Choroid plexus epithelial cell (primary cell): ENCODE results near the gene EMX2.

ENCODE experiments used
- DNase-seq: peaks from one replicate; pipeline ENCODE4 v3.0.0-alpha.2; 2010; ENCODE audit warnings: low read depth
- H3K4me3 ChIP-seq: 2 replicates; pipeline ENCODE4 v1.5.1; 2011; ENCODE audit warnings: low read depth, mild to moderate bottlenecking, control low read depth, low read length, moderate library complexity
- TF ChIP-seq, protein P1 (sequence below): conservative IDR thresholded peaks from 2 replicates; pipeline ENCODE4 v1.5.1; 2011; ENCODE audit warnings: low read depth, mild to moderate bottlenecking, control low read depth, inconsistent platforms, low read length, moderate library complexity

The EMX2 gene

DNA sequence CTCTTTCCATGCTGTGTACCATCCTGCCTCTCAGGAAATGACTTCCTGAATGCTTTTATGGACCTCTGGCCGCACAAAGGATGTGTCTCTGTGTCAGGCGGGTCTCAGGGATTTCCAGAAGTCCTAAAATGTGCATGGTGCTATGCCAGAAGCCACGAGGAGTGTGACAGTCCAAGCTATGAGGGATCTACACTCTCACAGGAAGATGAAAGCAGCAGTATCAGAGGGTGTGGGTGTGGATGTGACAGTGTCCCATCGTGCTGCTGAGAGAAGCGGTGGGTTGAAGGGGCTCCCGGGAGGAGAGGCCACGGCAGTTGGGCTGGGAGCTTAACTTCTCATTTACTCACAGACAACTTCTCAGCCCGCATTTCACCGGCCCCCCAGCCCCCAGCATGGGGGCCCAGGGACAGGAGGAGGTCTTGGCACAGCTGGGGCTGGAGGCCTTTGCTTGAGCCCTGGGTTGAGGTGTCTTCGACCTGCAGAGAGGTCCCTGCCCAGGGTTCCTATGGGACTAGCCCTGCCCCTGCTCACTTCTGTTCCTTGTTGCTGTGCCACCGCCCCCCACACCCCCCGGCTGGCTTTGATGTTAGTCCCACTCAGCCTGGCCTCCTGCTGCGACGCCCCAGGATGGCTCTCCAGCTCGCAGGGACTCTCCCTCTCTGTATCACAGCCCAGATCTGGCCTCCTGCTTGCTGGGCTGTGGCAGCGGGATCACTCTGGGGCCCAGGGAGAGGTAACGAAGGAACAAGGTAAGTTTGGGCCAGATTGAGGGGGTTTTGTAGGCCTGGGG, 30.8 kb upstream of the EMX2 start:
- no peak for DNase-seq
- TF ChIP-seq, protein P1, sequence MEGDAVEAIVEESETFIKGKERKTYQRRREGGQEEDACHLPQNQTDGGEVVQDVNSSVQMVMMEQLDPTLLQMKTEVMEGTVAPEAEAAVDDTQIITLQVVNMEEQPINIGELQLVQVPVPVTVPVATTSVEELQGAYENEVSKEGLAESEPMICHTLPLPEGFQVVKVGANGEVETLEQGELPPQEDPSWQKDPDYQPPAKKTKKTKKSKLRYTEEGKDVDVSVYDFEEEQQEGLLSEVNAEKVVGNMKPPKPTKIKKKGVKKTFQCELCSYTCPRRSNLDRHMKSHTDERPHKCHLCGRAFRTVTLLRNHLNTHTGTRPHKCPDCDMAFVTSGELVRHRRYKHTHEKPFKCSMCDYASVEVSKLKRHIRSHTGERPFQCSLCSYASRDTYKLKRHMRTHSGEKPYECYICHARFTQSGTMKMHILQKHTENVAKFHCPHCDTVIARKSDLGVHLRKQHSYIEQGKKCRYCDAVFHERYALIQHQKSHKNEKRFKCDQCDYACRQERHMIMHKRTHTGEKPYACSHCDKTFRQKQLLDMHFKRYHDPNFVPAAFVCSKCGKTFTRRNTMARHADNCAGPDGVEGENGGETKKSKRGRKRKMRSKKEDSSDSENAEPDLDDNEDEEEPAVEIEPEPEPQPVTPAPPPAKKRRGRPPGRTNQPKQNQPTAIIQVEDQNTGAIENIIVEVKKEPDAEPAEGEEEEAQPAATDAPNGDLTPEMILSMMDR, result no peak
- no peak overlapping the region for H3K4me3 ChIP-seq

DNA sequence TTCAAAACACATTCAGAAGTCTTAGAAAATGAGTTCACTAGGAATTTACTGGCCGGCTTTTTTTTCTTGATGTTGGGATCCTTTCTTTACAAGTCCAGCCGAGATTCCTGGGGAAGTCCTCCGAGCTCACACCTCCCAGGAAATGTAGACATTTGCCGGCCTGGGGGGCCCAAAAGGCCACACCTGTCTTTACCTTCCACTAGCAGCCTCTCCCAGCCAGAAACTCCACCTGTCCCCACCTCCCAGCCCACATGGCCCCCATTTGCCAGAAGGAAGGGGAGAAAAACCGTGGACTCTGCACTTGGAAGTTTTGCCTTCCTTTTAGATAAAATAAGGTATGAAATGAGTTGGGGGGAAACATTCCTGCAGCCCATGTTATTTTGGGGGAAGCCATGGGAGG, 27.6 kb upstream of the EMX2 start:
- no peak for DNase-seq
- TF ChIP-seq, protein P1, result no peak
- H3K4me3 ChIP-seq, result no peak overlapping the region

DNA sequence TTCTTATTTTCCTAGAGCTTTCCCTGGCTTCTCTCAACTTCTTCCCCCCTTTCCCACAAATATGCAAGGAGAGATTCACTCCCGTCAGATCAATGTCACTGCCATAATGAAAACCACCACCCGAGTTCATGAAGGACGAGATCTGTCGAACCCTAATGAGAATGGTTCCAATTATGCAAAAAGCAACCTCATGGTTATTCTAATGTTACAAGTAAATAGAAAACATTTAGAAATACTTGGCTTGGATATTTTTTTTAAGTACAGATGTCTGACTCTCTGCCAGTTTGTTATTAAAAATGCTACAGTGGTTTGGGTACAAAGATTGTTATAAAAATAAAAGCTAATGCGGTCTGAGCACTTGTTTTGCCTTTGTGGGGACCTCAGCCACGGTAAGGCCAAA, 25.9 kb upstream of the EMX2 start:
- no peak for DNase-seq
- TF ChIP-seq, protein P1, result no peak
- no peak overlapping the region for H3K4me3 ChIP-seq

DNA sequence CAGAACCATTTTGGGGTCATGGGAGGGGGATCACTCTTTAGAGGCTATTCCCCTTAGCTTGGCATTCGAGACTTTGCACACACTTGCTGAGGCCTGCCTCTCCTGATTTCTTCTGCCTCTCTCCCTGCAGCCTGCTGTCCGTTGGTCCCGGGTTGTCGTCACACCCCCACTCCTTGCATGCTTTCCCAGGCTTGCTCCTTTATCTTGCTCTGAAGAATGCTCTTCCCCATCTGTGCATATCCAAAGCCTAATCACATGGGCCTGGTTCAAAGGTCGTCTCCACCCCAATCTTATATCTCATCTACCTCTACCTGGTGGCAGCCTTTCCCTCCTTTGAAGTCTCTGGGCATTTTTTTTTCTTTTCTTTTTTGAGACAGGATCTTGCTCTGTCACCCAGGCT, 24.3 kb upstream of the EMX2 start:
- DNase-seq, result no peak
- no peak overlapping the region for H3K4me3 ChIP-seq
- TF ChIP-seq, protein P1, result no peak

DNA sequence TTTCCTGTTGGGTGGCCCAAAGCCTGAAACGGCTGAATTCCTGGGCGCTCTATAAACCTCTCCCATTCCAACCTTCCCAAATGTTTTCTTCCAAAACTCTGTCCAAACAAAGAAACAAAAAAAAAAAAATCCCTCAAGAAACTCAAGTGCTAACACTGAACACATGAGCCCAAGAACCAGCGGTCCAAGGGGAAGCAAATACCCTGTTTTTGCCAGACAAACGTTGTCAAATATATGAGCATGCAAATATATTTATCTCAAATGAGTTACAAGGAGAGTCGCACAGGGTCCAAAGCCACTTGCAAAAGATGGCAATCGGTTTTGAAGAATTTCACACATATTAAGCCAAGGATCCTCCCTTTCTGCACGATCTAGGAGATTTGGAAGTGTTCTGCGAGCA, 23.3 kb upstream of the EMX2 start:
- TF ChIP-seq, protein P1, result no peak
- no peak overlapping the region for H3K4me3 ChIP-seq
- DNase-seq, result no peak

DNA sequence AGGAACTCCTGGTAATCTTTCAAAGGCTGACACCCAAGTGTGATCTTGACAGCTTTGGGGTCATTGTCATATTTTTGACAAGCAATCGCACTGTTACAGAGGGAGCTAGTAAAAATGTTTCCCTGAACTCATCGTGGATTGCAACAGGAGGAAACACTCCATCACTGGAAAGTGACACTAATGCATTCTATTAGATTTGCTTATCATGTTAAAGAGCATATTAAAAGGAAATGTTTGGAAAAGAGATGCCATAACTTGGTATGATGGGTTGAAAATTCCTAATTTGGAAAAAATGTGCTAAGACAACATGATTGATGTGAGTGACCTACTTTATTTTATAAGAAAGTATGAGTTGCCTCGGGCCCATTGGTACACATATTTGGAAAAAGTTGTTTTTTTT, 22.7 kb upstream of the EMX2 start:
- H3K4me3 ChIP-seq, result no peak overlapping the region
- no peak for DNase-seq
- TF ChIP-seq, protein P1, result no peak

DNA sequence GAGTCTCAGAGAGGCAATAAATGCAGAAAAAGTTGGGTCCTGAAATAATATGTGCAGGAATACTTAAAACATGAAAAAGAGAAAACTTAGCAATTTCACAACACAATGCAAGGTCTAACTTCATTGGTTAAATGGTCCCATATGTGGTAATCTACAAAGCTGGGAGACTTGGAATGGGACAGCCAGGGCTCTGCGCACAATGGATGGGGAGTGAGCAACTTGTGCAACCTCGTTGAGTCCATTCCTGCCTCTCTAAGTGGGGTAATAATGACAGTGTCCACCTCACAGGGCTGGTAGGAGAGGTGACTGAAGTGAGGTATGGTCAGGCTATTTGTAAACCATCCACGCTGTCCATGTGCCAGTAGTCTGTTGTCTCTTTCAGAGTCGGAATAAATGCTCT, 11.8 kb upstream of the EMX2 start:
- TF ChIP-seq, protein P1, result no peak
- no peak for DNase-seq
- H3K4me3 ChIP-seq, result no peak overlapping the region
